Renal pelvis (tissue), 4 donors: ENCODE measurements around the gene ID4. TPM values are rescaled to one million over a fixed set of nuclear protein-coding genes. Genes with fewer than 3 reads are reported as not detected.

Experiments used
- DNase-seq: peaks from one replicate; pipeline ENCODE4 v3.0.0-alpha.2; 2013
- polyA plus RNA-seq, 3 donors: library from polyadenylated mRNA; unstranded; fragments of 120-200 nt; gene quantifications; one replicate each; pipeline ENCODE4 v1.2.1, GENCODE V29; 2013; ENCODE audit not compliant: insufficient read length in 3 of 3

Gene ID4
- polyA plus RNA-seq, 3 donors = 125 to 147 (median 133) TPM

DNA sequence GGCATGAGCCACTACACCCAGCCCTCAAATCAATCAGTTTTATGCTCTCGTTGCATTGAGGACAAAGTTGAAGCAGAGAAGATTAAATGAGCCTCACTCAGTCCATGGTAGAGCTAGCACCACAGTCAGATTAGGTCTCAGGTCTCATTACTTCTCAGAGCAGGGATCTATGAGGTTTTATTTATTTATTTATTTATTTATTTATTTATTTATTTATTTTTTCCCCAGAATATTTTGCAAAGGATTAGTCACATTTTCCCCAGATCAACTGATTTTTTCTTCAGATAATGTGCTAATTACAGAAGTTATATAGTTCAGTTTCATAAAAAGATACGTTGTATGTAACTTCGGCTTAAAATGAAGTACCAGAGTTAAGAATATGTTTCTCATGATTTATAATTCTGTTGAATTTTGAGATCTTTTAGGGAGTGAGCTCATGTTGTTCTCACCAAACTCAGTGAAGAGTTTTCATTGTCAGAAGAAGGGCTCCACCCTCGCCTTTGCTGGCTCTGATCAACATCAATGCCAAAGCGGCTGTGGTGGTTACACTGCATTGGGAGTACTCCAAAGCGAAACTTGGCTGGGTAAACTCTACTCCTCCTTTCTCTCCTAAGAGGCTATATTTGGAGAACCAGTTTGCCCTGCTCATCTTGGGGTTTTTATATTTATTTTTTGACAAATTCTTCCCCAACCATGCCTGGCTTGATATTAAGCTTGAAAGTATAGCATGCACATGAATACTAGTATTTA lies 12.9 kb upstream of the ID4 start:
- no peak for DNase-seq

DNA sequence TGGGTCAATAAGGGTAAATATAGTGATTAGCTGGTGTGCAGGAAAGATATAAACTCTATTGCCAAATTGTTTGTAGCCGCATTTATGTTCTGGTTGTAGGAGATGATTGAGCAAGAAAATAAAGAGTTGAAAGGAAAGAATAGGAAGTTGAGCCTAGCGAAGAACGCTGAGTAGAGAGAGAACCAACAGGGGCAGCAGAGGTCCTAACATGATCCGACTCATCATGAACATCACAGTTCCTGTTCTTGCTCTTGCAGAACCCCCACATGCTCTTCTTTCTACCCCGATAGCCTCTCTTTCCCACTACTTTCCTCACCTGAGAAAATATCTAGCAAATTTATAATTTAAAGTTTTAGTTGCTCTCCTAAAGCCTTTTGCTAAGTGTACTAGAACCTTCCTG lies 9.9 kb upstream of the ID4 start:
- DNase-seq = no peak

DNA sequence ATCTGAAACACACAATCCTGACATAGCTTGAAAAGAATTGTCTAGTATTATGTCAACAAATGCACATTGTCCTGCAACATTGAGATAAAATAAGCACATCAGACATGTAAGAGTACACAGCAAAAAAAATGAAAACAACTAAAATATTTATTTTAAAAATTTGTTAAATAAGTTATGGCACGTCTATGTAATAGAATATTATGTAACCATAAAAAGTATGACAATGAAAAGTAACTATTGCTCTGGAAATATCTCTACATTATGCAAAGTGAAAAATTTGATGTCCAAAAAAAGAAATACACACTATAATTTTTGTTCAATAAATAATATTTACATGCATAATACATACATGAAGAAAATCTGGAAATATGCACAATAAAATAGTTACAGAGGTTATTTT lies 9.3 kb upstream of the ID4 start:
- no peak for DNase-seq

DNA sequence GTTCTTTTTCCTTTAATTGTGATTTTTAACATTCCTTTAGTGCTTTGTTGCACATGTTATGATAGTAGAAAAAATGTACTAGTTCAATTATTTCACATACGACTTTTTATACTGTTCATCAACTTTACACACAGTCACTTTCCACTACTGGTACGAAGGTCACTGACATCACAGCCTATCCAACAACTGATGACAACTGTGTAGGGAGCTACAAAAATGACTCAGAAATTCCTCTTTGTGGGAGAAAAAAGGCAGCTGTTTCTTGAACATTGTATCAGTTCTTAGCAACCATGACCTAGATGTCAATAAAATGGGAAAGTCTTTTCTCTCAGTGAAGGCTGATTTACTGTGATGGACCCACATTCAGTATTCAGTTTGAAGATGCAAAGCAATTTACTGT lies 7.0 kb upstream of the ID4 start:
- no peak for DNase-seq

DNA sequence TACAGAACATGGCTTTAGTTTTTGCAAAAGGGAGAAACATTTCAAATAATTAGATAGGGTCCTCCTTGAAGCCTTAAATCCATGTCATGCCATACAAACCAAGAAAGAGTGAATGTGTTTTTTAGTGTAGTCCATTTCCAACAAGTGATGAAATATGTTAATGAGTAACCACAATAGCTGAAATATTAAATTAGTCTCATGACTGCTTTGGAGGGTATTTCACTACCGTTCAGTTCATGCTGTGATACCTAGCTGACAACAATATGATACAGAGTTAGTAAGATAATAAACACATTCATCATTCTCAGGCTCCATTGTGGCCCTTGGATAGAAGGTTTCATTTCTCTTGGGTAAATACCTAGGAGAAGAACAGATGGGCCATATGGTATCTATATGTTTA lies 5.8 kb upstream of the ID4 start:
- DNase-seq = no peak

DNA sequence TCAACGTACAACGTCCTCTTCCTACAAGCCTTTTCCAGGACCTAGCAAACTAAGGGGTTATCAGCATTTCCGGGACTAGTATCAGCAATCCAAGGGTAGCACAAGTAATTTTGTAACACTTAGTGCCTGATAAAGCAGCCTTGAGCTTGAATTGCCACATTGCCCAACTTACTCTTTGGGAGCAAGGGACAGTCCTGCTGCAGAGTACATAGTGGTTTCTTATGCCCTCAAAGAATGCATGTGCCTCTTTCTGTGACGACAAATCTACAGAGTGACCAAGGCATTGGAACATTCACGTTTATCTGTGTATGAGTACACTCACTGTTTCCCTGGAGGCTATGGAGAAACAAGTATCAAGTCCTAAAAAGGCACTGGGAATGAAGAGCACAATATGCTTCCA lies 3.2 kb upstream of the ID4 start:
- DNase-seq = no peak

DNA sequence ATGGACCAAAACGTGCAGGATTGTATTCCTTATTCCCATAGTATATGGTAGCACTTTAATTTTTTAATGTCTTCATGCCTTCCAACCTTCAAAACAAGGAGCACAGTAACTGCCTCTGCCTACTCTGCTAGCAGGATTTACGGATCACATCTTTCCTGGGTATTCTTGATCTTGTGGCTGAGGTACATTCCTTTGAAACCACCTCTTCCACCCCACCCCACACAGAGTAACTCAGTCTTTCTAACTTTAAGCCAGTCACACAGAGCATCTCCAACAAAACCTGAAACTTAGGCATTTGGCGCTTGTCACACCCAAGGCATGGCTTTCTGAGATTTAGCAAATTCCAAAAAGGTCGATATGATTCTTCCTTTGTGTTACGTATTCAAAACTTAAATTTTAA lies 2.3 kb upstream of the ID4 start:
- no peak for DNase-seq

DNA sequence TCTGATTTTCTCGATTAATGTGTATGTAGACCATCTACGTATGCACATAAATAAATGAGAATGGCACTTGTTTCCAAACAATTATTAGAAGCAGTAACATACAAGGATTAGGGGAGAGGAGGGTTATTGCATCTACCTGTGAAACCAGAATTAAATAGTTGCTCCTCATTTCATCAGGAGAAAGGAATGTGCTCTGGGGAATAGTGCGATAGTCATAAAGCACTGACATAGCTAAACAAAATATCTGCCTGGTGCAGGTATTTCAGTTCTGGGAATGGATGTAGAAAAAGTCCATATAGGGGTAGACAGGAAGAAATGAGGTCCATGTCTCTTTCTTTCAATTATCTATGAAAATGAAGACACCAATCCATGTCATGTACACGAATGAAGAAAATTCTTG lies 1.6 kb upstream of the ID4 start:
- DNase-seq = no peak

DNA sequence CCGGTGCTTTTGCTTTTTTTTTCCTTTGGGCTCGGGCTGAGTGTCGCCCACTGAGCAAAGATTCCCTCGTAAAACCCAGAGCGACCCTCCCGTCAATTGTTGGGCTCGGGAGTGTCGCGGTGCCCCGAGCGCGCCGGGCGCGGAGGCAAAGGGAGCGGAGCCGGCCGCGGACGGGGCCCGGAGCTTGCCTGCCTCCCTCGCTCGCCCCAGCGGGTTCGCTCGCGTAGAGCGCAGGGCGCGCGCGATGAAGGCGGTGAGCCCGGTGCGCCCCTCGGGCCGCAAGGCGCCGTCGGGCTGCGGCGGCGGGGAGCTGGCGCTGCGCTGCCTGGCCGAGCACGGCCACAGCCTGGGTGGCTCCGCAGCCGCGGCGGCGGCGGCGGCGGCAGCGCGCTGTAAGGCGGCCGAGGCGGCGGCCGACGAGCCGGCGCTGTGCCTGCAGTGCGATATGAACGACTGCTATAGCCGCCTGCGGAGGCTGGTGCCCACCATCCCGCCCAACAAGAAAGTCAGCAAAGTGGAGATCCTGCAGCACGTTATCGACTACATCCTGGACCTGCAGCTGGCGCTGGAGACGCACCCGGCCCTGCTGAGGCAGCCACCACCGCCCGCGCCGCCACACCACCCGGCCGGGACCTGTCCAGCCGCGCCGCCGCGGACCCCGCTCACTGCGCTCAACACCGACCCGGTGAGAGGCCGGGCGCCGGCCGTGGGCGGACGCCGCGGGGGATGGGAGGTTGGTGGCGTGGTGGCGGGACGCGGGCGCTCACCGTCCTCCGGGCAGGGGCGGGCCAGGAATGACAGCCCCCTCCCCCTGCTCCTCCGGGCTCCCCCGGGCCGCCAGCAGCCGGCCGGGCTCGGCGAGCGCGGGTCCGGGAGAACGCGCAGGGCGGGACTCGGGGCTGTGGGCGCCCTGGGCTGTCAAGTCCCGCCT lies 606 bp downstream of the ID4 start:
- no peak for DNase-seq

DNA sequence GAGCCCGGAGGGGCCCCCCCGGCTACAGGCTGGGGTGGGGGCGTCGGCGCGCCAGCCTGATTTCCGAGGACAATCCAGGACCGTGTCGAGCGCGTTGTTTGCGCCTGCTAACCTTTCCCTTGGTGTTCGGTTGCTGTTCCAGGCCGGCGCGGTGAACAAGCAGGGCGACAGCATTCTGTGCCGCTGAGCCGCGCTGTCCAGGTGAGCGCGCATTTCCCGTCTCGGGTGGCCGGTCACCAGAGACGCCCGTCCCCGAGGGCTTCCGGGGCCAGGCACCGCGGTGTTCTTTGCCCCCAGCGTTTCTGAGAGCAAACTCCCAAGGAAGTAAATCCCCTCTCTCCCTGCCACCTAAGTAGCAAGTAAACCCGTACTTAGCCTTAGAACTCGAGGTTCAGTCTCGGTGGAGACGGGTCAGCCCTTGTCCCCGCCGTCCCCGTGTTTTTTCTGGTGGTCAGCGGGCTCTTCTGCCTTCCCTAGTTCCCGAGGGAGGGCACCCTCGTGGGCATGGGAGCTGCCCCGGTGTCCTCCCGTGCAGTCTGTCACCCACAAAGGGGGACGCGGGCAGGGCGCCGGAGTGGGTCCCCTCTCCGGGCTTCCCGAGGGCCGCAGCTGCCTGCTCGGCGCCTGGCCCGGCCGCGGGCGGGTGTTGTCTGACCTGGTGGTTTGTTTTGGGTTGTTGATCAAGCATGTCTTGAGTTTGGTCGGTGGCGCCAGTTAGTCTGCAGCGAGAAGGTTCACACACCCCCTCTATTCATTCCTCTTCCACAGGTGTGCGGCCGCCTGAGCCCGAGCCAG lies 1.5 kb downstream of the ID4 start:
- peak; percentile 81 for DNase-seq

DNA sequence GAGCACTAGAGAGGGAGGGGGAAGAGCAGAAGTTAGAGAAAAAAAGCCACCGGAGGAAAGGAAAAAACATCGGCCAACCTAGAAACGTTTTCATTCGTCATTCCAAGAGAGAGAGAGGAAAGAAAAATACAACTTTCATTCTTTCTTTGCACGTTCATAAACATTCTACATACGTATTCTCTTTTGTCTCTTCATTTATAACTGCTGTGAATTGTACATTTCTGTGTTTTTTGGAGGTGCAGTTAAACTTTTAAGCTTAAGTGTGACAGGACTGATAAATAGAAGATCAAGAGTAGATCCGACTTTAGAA lies 2.0 kb downstream of the ID4 start:
- DNase-seq = no peak

DNA sequence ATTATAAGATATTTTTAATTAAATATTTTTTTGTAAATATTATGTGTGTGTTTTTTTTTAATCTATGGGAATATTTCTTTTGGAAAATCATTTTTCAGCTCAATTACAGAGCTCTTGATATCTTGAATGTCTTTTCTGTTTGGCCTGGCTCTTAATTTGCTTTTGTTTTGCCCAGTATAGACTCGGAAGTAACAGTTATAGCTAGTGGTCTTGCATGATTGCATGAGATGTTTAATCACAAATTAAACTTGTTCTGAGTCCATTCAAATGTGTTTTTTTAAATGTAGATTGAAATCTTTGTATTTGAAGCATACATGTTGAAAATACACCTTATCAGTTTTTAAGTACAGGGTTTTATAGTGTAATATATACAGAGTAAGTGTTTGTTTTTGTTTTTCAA lies 2.6 kb downstream of the ID4 start:
- no peak for DNase-seq

DNA sequence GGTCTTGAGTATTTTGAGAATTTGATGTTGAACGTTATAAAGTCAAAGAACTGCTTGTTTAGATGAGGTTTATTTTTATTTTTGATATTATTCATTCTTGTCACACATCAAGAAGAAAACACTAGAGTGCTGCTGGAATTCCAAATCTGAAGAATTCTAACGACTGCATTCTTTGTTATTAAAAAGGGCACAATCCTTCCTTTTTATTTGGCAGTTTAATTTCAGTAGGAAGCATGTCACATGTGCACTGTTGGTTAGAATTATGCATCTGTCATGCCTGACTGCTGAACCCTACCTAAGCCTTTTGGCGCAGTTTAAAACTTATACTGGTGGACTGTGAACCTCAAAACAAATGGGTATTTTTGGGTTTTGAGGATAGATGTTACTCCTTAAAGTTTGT lies 4.0 kb downstream of the ID4 start:
- no peak for DNase-seq

DNA sequence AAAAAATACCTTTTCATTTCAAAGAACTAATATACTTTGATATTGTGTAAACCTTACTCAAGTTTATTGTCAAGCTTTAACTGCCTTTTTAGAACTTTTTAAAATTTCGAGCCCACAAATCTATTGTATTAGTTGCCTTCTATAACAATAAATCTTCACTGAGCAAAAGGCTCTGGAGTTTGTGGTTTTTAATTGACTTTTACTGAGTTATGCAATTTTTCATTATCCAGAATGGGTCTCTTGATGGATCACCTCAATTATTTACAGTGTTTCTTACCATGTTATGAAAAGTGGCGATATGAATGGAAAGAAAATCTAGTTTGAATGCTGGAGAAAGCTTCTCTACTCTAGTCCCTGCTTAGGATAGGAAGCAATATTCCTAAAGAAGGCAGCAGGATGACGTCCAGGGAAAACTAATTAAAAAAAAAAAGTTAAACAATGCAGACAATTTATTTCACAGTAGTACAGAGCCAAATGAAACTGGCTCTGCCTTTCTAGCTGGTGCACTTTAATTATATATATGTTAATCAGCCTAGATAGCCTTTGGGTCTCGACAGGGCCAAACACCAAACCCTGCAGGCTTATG lies 5.0 kb downstream of the ID4 start:
- no peak for DNase-seq

DNA sequence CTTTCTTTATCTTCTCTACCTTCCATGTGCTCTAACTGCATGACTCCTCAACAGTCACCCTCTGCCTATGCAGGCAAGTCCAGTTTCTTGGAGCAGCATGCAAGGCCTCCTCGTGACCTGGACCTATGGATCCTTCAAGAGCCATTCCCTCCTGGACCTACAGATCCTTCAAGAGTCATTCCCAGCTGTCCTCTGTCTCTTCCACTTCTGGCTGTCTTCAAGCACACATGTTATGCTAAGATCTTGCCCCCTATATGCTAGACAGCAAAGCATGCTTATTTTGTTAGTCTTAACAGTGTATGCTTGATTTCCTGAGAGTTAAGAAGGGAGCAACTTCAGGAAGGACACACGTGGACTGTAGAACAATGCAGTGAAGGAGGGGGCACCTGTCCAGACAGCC lies 7.5 kb downstream of the ID4 start:
- no peak for DNase-seq

DNA sequence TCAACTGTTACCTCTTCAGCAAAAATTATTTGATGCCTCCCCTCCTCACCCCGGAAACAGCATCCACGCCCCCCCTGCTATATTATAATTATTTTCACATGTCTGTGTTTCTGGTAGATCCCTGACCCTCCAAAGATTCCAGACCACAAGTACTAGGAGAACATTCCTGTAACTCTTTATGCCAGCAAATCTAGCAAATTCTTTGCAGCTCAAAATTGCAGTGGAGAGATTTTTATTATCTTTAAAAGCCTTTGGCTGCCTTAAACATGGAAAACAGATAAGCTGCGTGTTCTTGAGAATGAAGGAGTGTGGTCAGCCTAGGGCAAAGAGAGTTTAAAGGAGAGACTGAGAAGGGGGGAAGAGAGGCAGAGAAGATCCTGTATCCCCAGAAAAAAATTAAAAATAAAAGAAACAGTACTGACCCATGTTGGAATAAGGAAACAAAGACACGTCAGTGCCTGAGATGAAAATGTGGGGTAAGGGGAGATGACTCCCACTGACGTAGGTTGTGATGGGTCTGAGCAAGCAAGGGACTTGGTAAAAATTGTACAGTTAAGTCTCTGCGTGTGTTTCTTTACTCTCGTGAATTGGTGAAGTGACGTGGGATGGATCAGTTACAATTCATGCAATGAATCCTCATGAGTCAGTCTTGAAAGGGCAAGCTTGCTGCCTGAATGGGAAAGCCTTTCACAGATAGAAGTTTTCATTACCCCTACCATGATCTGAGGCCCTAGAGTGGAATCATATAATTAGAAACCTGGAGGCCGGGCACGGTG lies 8.3 kb downstream of the ID4 start:
- DNase-seq = no peak

DNA sequence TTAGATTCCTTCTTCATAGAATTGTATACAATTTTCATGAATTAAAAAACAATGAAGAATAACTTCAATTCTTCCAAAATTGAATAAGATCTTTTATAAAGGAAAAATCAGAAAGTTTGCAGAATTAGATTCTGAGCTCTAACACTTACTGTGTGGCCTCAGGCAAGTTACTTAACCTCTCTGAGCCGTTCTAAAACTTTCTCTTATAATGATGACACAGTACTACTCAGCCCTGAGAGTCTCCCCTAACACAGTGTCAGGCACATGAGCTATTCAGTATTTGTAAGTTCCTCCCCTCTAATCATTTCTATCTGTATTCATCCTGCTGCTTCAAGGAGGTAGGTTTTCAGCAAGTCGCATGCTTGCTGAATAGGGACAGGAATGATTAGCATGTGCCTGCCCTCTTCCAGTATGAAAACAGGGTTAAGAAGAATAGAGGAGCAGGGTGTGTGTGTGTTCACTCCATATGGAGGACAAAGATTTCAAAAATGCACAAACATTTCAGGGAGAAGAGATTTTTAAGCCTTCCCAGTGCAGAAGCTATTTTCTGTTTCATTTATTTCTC lies 11.4 kb downstream of the ID4 start:
- DNase-seq = no peak

DNA sequence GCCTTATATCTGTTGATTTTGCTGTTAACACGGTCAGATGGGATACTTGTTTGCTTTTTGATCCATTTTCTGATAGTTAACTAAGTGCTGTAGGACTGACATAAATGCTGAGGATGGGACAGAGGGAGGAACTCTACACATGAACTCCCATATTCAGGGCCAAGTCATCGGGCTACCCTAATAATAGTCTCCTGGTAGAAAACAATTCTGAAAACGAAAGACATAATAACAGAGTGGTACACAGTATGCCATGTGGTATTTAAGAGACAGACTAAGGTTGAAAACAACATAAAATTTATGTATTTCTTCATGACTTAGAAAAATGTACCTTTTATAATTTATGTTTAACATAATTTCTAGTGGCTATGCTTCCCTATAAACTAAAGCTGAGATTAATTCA lies 12.0 kb downstream of the ID4 start:
- no peak for DNase-seq

DNA sequence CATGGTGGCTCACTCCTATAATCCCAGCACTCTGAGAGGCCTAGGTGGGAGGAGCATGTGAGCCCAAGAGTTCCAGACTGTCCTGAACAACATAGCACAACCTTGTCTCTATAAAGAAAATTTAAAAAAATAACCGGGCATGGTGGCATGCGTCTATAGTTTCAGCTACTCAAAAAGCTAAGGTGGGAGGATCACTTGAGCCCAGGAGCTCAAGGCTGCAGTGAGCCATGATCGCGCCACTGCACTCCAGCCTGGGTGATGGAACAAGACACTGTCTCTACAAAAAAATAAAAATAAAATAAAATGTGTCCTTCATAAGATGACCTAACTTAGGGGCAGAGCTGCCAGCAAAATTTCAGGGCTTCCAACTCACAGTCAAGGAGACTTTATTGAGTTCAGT lies 12.6 kb downstream of the ID4 start:
- DNase-seq = no peak

DNA sequence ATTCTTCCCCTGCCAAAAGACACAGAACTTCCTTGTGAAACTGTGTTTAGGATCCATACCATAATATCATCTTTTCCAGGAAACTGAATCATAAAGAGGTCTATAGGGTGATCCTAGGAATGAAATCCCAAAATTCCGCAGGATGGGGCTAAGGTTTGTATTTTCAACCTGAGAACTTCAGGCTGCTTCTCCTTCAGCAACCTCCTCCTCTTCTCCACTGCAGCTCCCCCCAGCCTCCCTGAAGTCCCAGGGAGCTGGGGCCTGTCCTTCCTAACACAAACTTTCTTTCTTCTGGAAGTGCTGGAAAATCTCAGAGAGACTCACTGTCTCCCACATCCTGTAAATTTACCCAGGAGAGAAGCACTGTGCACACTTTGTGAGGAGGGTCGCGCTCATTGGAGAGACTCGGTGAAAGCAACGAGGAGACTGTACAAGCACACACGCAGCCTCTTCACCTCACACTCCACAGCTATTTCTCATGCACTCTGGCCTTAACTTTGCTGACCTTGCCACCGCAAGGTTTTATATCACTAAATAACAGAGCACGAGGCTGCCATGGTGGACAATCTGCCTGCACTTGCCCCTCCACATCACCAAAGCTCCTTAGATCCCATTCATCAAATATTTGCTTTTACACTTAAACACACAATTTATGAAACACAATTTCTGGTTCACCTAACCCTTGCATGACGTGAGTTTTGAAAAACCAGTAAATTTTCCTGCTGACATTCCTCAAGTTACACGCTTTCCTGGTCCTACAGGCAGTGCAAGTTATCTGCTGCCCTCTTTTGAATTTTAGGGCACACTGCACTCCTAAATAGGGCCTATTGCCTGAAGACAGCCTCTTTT lies 14.3 kb downstream of the ID4 start:
- peak; percentile 86 for DNase-seq
